ENCODE measurements around the gene RIN1. TPM values are rescaled to one million over a fixed set of nuclear protein-coding genes. Genes with fewer than 3 reads are reported as not detected.

The RIN1 gene
- total and polyA plus RNA-seq, 2 of the 13 experiments (the other 11 are each of a cell fraction or from before 2014, with no cell fraction given): 2.4 to 4.1 TPM

- TF ChIP-seq ZBTB25 (CRISPR knock-in tag; IDR thresholded peaks at IDR 0.05) (no peak), ZNF761 (CRISPR knock-in tag; conservative IDR thresholded peaks at IDR 0.05) (no peak), ZXDC (CRISPR knock-in tag; IDR thresholded peaks at IDR 0.05) (no peak), SUZ12 (IDR thresholded peaks at IDR 0.05; ENCODE audit: low read depth, low read length) (no peak), DBP (CRISPR knock-in tag; IDR thresholded peaks at IDR 0.05; ENCODE audit: not compliant biosample characterization) (no peak), RBFOX2 (IDR thresholded peaks at IDR 0.05; ENCODE audit: low read depth, low read length) (peak; percentile 56; the same call in 1 of the 2 replicates), MBNL3 (CRISPR knock-in tag; conservative IDR thresholded peaks at IDR 0.05) (no peak), ZFP90 (CRISPR knock-in tag; IDR thresholded peaks at IDR 0.05; ENCODE audit: borderline replicate concordance) (no peak), PRDM4 (CRISPR knock-in tag; IDR thresholded peaks at IDR 0.05; ENCODE audit: borderline replicate concordance) (no peak), XBP1 (CRISPR knock-in tag; IDR thresholded peaks at IDR 0.05) (no peak), ZNF280B (CRISPR knock-in tag; IDR thresholded peaks at IDR 0.05; ENCODE audit: borderline replicate concordance) (peak; percentile 45; the same call in 1 of the 2 replicates), ZNF740 (CRISPR knock-in tag; IDR thresholded peaks at IDR 0.05) (no peak), ZNF235 (CRISPR knock-in tag; IDR thresholded peaks at IDR 0.05; ENCODE audit: borderline replicate concordance) (no peak), SSRP1 (CRISPR knock-in tag; IDR thresholded peaks at IDR 0.05) (no peak), IKZF5 (CRISPR knock-in tag; IDR thresholded peaks at IDR 0.05) (no peak)
Observed at GRCh38 chr11:66313321-66314185, 22.7 kb downstream of the RIN1 start (continued).

Data from HepG2 (cell line).